MCF 10A (cell line): ENCODE measurements around the gene LDHAL6B. TPM values are rescaled to one million over a fixed set of nuclear protein-coding genes. Genes with fewer than 3 reads are reported as not detected.

Source experiments
- BruUV-seq: library from RNA; stranded (reverse); fragments of 400-500 nt; replicated peaks from 2 replicates; lab custom pipeline; 2021; lab: Mats Ljungman, UMichigan
- CTCF ChIA-PET: fragments of 300-600 bp; sonication (Branson Sonifier 250); formaldehyde crosslinking; extraction: SDS; loops from one replicate; lab custom pipeline; 2021; ENCODE audit warnings: antibody characterized with exemption, inconsistent platforms; lab: Yijun Ruan, JAX
- POLR2A ChIA-PET: fragments of 300-600, 350-650 bp; sonication (Branson Sonifier 250); formaldehyde crosslinking; extraction: SDS; loops from one replicate; lab custom pipeline; 2020; ENCODE audit warnings: antibody characterized with exemption, inconsistent platforms; lab: Yijun Ruan, JAX
- DNase-seq: peaks from one replicate; pipeline ENCODE4 v3.0.0-alpha.2; 2018; ENCODE audit not compliant: unreplicated experiment
- H3K27ac Mint-ChIP-seq: one replicate; pipeline ENCODE4 v1.8.0; 2022; ENCODE audit warnings: mild to moderate bottlenecking, low read depth, mixed read lengths; ENCODE audit not compliant: unreplicated experiment
- H3K27me3 Mint-ChIP-seq: one replicate; pipeline ENCODE4 v1.8.0; 2022; ENCODE audit warnings: mixed read lengths; ENCODE audit not compliant: insufficient read depth, unreplicated experiment
- H3K36me3 Mint-ChIP-seq: one replicate; pipeline ENCODE4 v1.8.0; 2022; ENCODE audit warnings: mild to moderate bottlenecking, moderate library complexity, mixed read lengths; ENCODE audit not compliant: insufficient read depth, unreplicated experiment
- H3K4me1 Mint-ChIP-seq: one replicate; pipeline ENCODE4 v1.8.0; 2022; ENCODE audit warnings: mixed read lengths; ENCODE audit not compliant: insufficient read depth, unreplicated experiment
- H3K4me3 Mint-ChIP-seq: one replicate; pipeline ENCODE4 v1.8.0; 2022; ENCODE audit warnings: mild to moderate bottlenecking, moderate library complexity, mixed read lengths; ENCODE audit not compliant: unreplicated experiment
- H3K9me3 Mint-ChIP-seq: one replicate; pipeline ENCODE4 v1.8.0; 2022; ENCODE audit warnings: mixed read lengths; ENCODE audit not compliant: unreplicated experiment
- CTCF ChIP-seq: fragments of 200-600 bp; IDR thresholded peaks from one replicate; pipeline ENCODE4 v1.8.0; 2022; ENCODE audit warnings: antibody characterized with exemption, mild to moderate bottlenecking; ENCODE audit not compliant: unreplicated experiment
- intact Hi-C: fragments of 100-400 bp; cut with micrococcal nuclease; formaldehyde crosslinking; loops from 2 replicates; pipeline ENCODE4 v1.14.1; 2022
- microRNA-seq: library from miRNA; unstranded; fragments of <30 nt; microRNA quantifications from one replicate; pipeline ENCODE4 v1.2.0, GENCODE V29; 2022
- total RNA-seq: library from RNA; stranded (reverse); gene quantifications from 2 replicates; pipeline ENCODE4 v1.2.3, GENCODE V29; 2022

The LDHAL6B gene
- total RNA-seq, 1 experiment from 2014 or later: not detected

GRCh38 chr15:59256482-59256881 is 49.8 kb downstream of the LDHAL6B start:
- Mint-ChIP-seq H3K27me3 (no peaks in the 10 kb centered on the region), H3K4me3 (no peak overlapping the region), H3K4me1 (peaks cover 6% of the 10 kb centered on the region), H3K27ac (no peak overlapping the region), H3K36me3 (peaks cover 39% of the 10 kb centered on the region), H3K9me3 (no peaks in the 10 kb centered on the region)
- intact Hi-C loops: no loop called here
- peak; percentile 77 for DNase-seq
- no TSS peak for BruUV-seq
- ChIA-PET POLR2A (interaction anchor here (0.7 to 2.0 kb wide), 8 partner anchors 10 to 116 kb away, joined by 3 to 6 read pairs (median 4); partner anchors contain the start of gene MYO1E), CTCF (interaction anchor here (0.6 to 3.1 kb wide), 7 partner anchors 9 to 272 kb away, joined by 3 to 26 read pairs (median 3); no protein-coding TSS in a partner anchor)
- TF ChIP-seq CTCF: no peak

- no TSS peak for BruUV-seq
- Mint-ChIP-seq H3K4me3 (no peak overlapping the region), H3K36me3 (peaks cover 39% of the 10 kb centered on the region), H3K27ac (no peak overlapping the region), H3K4me1 (peaks cover 6% of the 10 kb centered on the region), H3K9me3 (no peaks in the 10 kb centered on the region), H3K27me3 (no peaks in the 10 kb centered on the region)
- TF ChIP-seq CTCF: no peak
- DNase-seq: no peak
- ChIA-PET CTCF (interaction anchor here (0.6 to 3.1 kb wide), 8 partner anchors 9 to 271 kb away, joined by 3 to 26 read pairs (median 3); no protein-coding TSS in a partner anchor), POLR2A (interaction anchor here (0.7 to 2.0 kb wide), 8 partner anchors 9 to 115 kb away, joined by 3 to 6 read pairs (median 4); partner anchors contain the start of gene MYO1E)
- intact Hi-C loops: no loop called here
These were observed 50.5 kb downstream of the LDHAL6B start for GRCh38 chr15:59257140-59257539.

Small RNA genes lying within 50 kb of the gene (microRNA-seq; reads per million reads assigned to microRNA genes)
- 6.9 reads per million, percentile 42 among the genes with 10 or more reads in this experiment for gene MIR2116

Other genes starting within 250 kb of the LDHAL6B start
- gene RNF111, start 219.2 kb upstream of the LDHAL6B start, total RNA-seq: 29.2 and 32.8 TPM in 2 replicates
- 25.7 and 54.1 TPM in 2 replicates for gene CCNB2, start 101.7 kb upstream of the LDHAL6B start, total RNA-seq
- gene MYO1E, start 166.0 kb downstream of the LDHAL6B start, total RNA-seq: 116 and 121 TPM in 2 replicates
- gene FAM81A, start 231.3 kb downstream of the LDHAL6B start, total RNA-seq: 1.1 TPM in 2 replicates